Measurements from ENCODE around the gene ABCB7. TPM values are rescaled to one million over a fixed set of nuclear protein-coding genes. Genes with fewer than 3 reads are reported as not detected.

Gene ABCB7
- total and polyA plus RNA-seq, 2 of the 4 experiments (the other 2 are of a cell fraction): 9.3 to 15.8 TPM

DNA sequence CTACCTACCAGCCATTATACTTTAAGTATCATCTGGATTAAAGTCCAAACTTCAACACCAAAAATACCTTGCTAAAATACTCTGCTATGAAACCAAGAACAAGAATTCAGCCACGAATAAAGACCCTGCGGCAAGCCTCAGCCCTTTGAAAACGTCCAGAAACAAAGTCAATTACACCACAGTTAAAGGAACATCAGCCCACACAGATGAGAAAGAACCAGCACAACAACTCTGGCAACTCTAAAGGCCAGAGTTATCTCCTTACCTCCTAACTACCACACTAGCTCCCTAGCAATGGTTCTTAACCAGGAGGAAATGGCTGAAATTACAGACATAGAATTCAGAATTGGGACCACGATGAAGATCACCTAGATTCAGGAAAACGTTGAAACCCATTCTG lies 23.4 kb downstream of the ABCB7 start:
- Histone ChIP-seq H2AK9ac (replicated peaks; ENCODE audit: low read depth, low read length, poor library complexity) (no peak overlapping the region), H2BK5ac (ENCODE audit: low read depth, low read length, poor library complexity, severe bottlenecking) (no peak overlapping the region), H3K27ac (ENCODE audit: insufficient read depth, low read length) (no peak overlapping the region), H2AK5ac (ENCODE audit: low read depth, low read length) (no peak overlapping the region), H2BK15ac (ENCODE audit: low read depth, low read length) (no peak overlapping the region), H3K9me3 (ENCODE audit: control insufficient read depth, insufficient read depth, low read length) (no peaks in the 10 kb centered on the region), H2AFZ (replicated peaks; ENCODE audit: low read length, poor library complexity) (no peak overlapping the region), H3K9ac (ENCODE audit: low read depth, low read length) (no peak overlapping the region), H3K36me3 (ENCODE audit: control insufficient read depth, insufficient read depth, low read length) (no peaks in the 10 kb centered on the region), H4K8ac (ENCODE audit: low read depth in 2 of 2, low read length in 2 of 2) (no peak overlapping the region), H3K4me1 (ENCODE audit: control insufficient read depth, insufficient read depth, low read length) (no peaks in the 10 kb centered on the region), H3K4me3 (ENCODE audit: insufficient read depth, low read depth, low read length) (no peak overlapping the region), H3K9me1 (ENCODE audit: insufficient read depth, low read length) (no peaks in the 10 kb centered on the region; the same call in 1 of the 2 replicates), H2BK20ac (ENCODE audit: low read depth, low read length) (no peak overlapping the region), H2BK120ac (ENCODE audit: low read depth, low read length) (no peak overlapping the region), H3K27me3 (ENCODE audit: control insufficient read depth, insufficient read depth, low read length) (no peaks in the 10 kb centered on the region), H3K14ac (replicated peaks; ENCODE audit: low read depth, low read length) (no peak overlapping the region), H3K23ac (ENCODE audit: low read depth, low read length) (no peak overlapping the region), H3K79me1 (ENCODE audit: low read depth in 1 of 2, low read length in 2 of 2) (no peaks in the 10 kb centered on the region), H3K4ac (ENCODE audit: low read depth, low read length) (no peak overlapping the region), H3K18ac (ENCODE audit: low read depth, low read length) (no peak overlapping the region), H4K91ac (ENCODE audit: insufficient read depth, low read depth, low read length) (no peak overlapping the region), H3K4me2 (ENCODE audit: low read depth, low read length) (no peak overlapping the region), H4K5ac (ENCODE audit: low read depth, low read length) (no peak overlapping the region), H3K56ac (ENCODE audit: extremely low read depth, insufficient read depth, low read length) (no peak overlapping the region), H4K20me1 (ENCODE audit: insufficient read depth, low read length) (no peaks in the 10 kb centered on the region)
- DNase-seq (no peak), ATAC-seq (ENCODE audit: low read depth) (no peak)
- BruUV-seq (replicated peaks): no TSS peak
- 63% methylated on average over 3 of the region's 5 CpGs; no CpG with 5 or more reads in 1 of the 2 experiments for WGBS, 2 experiments (ENCODE audit: extremely low coverage in 2 of 2, insufficient read length in 1 of 2)
- intact Hi-C loops (cut with micrococcal nuclease): no loop called here
- TF ChIP-seq RAD21 (IDR thresholded peaks at IDR 0.05; ENCODE audit: low read length): no peak
- dilution Hi-C loops (cut with HindIII; ENCODE audit: low sequenced_read_pairs, unreplicated experiment): no loop called here
- in situ Hi-C loops (cut with MboI; ENCODE audit: low sequenced_read_pairs): no loop called here
- CTCF ChIA-PET: no interaction called here
- POLR2A ChIA-PET (ENCODE audit: unreplicated experiment): no interaction called here

Measured in IMR-90 (cell line).